HEK293T (cell line): ENCODE results near the gene CDHR3.

Source experiments
- BHLHE40 ChIP-seq: fragments of 450-650 bp; IDR thresholded peaks from 2 replicates; pipeline ENCODE4 v1.6.1; 2016; ENCODE audit warnings: mild to moderate bottlenecking, moderate library complexity, borderline replicate concordance
- L3MBTL2 ChIP-seq: fragments of 450-650 bp; conservative IDR thresholded peaks from 2 replicates; pipeline ENCODE4 v1.6.1; 2016; ENCODE audit warnings: mild to moderate bottlenecking
- LEF1 ChIP-seq: fragments of 450-650 bp; IDR thresholded peaks from 2 replicates; pipeline ENCODE4 v1.6.1; 2017; ENCODE audit warnings: mild to moderate bottlenecking, borderline replicate concordance
- PKNOX1 ChIP-seq: fragments of 450-650 bp; IDR thresholded peaks from 2 replicates; pipeline ENCODE4 v1.6.1; 2016
- SP1 ChIP-seq: fragments of 450-650 bp; IDR thresholded peaks from 2 replicates; pipeline ENCODE4 v1.6.1; 2017

- TF ChIP-seq SP1: no peak
- TF ChIP-seq LEF1: no peak
- TF ChIP-seq L3MBTL2: no peak
- no peak for TF ChIP-seq PKNOX1
- no peak for TF ChIP-seq BHLHE40
Observed at GRCh38 chr7:105976868-105977267, 13.8 kb downstream of the CDHR3 start.
